Naive thymus-derived CD4-positive, alpha-beta T cell (primary cell): ENCODE measurements around the gene COPE. TPM values are rescaled to one million over a fixed set of nuclear protein-coding genes. Genes with fewer than 3 reads are reported as not detected.

Experiments used
- ATAC-seq: fragments of 150-1000 bp; cut with Tn5 transposase; 2 replicates; pipeline ENCODE4 v1.10.0; 2021; ENCODE audit warnings: mild to moderate bottlenecking, moderate library complexity
- CTCF ChIA-PET: fragments of 350-600 bp; sonication (Branson Sonifier 250); formaldehyde crosslinking; loops from one replicate; lab custom pipeline; 2021; ENCODE audit warnings: antibody characterized with exemption; lab: Charles Lee
- POLR2A ChIA-PET: fragments of 350-600 bp; sonication (Branson Sonifier 250); formaldehyde crosslinking; loops from one replicate; lab custom pipeline; 2021; ENCODE audit warnings: antibody characterized with exemption, inconsistent platforms; lab: Charles Lee
- DNase-seq, 9 donors: peaks; one replicate each; pipeline versions ENCODE4 v3.0.0 to v3.0.0-alpha.2; 2020 to 2022; ENCODE audit warnings: mixed read lengths in 1 of 9
- H3K27ac ChIP-seq: one replicate; pipeline ENCODE4 v1.7.0; 2013; ENCODE audit warnings: mild to moderate bottlenecking, low read depth, low read length, moderate library complexity
- H3K27me3 ChIP-seq, 2 donors: one replicate each; pipeline ENCODE4 v1.7.0; 2013; ENCODE audit warnings: low read length in 2 of 2, mild to moderate bottlenecking in 2 of 2, moderate library complexity in 2 of 2; ENCODE audit not compliant: control insufficient read depth in 2 of 2, insufficient read depth in 2 of 2
- H3K36me3 ChIP-seq, 3 experiments: 1 replicate in 2 of 3; 2 replicates in 1 of 3; pipeline ENCODE4 v1.7.0; 2013; ENCODE audit warnings: low read length in 3 of 3, mild to moderate bottlenecking in 3 of 3, moderate library complexity in 1 of 3; ENCODE audit not compliant: insufficient read depth in 3 of 3, control insufficient read depth in 2 of 3
- H3K4me1 ChIP-seq, 2 donors: one replicate each; pipeline ENCODE4 v1.7.0; 2013; ENCODE audit warnings: low read length in 2 of 2, mild to moderate bottlenecking in 2 of 2, moderate library complexity in 1 of 2; ENCODE audit not compliant: control insufficient read depth in 2 of 2, insufficient read depth in 2 of 2
- H3K4me3 ChIP-seq: 2 replicates; pipeline ENCODE4 v1.7.0; 2013; ENCODE audit warnings: mild to moderate bottlenecking, low read length
- H3K9me3 ChIP-seq, 3 experiments: 1 replicate in 2 of 3; 2 replicates in 1 of 3; pipeline ENCODE4 v1.7.0; 2013; ENCODE audit warnings: low read length in 3 of 3; ENCODE audit not compliant: control insufficient read depth in 2 of 3
- H3K27ac Mint-ChIP-seq, 9 donors: one replicate each; pipeline ENCODE4 v1.8.0; 2020 to 2022; ENCODE audit warnings: mixed read lengths in 9 of 9, mild to moderate bottlenecking in 8 of 9, moderate library complexity in 5 of 9, inconsistent platforms in 2 of 9
- H3K27me3 Mint-ChIP-seq, 5 donors: one replicate each; pipeline ENCODE4 v1.8.0; 2021 to 2022; ENCODE audit warnings: mixed read lengths in 5 of 5, mild to moderate bottlenecking in 1 of 5
- H3K36me3 Mint-ChIP-seq, 5 donors: one replicate each; pipeline ENCODE4 v1.8.0; 2020 to 2022; ENCODE audit warnings: mixed read lengths in 5 of 5, mild to moderate bottlenecking in 3 of 5, inconsistent platforms in 1 of 5
- H3K4me1 Mint-ChIP-seq, 7 donors: one replicate each; pipeline ENCODE4 v1.8.0; 2020 to 2022; ENCODE audit warnings: mixed read lengths in 7 of 7, mild to moderate bottlenecking in 3 of 7, inconsistent platforms in 1 of 7
- H3K4me3 Mint-ChIP-seq, 10 donors: one replicate each; pipeline ENCODE4 v1.8.0; 2020 to 2022; ENCODE audit warnings: mild to moderate bottlenecking in 10 of 10, mixed read lengths in 10 of 10, moderate library complexity in 6 of 10, inconsistent platforms in 2 of 10
- H3K9me3 Mint-ChIP-seq, 11 donors: one replicate each; pipeline ENCODE4 v1.8.0; 2020 to 2022; ENCODE audit warnings: mixed read lengths in 11 of 11, mild to moderate bottlenecking in 4 of 11, inconsistent platforms in 1 of 11, moderate library complexity in 1 of 11
- intact Hi-C, 2 donors: fragments of 100-400 bp; cut with micrococcal nuclease; formaldehyde crosslinking; loops; one replicate each; pipeline ENCODE4 v1.15.1; 2023
- polyA plus RNA-seq, 2 donors: library from polyadenylated mRNA; unstranded; fragments of 300-500 nt; fragmentation: Illumina TruSeq; gene quantifications; one replicate each; pipeline ENCODE4 v1.2.3, GENCODE V29; 2021
- total RNA-seq, 6 experiments: library from RNA in 5 of 6; stranded (reverse) in 5 of 6; gene quantifications; 1 replicate in 5 of 6; 2 replicates in 1 of 6; pipeline ENCODE4 v1.2.3 and lab custom pipeline; 2021 to 2026

Gene COPE
- total and polyA plus RNA-seq, 7 experiments from 2014 or later = 124 to 283 (median 182) TPM

DNA sequence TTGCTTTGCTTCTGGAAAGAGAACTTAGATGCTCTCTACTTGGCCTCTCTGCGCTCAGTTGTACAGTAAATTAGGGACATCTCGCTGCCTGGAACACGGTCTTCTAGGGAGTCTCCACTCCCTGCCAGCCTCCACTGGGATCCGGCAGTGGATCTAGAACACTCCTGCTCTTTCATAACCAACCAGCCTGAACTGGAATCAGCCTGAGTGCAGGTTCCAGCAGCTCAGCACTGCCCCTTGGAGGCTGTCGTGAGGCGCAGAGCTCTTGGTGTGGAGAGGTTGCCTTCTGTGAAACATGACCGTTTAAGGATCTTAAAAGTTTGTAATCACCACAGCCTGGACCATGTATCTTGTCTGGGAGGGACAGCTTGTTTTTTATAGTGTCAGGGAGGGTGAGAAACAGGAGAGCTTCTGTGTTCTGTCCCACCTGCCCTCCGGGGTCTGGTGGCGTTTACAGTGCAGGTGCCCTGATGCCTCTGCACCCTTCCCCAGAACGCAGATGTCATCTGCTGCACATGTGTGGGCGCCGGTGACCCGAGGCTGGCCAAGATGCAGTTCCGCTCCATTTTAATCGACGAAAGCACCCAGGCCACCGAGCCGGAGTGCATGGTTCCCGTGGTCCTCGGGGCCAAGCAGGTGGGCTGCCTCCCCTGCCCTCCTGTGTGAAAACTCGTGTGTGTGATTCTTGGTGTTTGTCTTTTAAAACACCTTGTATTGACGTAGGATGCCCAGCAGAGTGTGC, 62.6 kb downstream of the COPE start:
- intact Hi-C loops = no loop called here
- ChIA-PET POLR2A (no interaction called here), CTCF (interaction anchor here (0.9 kb wide), 1 partner anchor 10 kb away, joined by 3 read pairs; no protein-coding TSS in a partner anchor)
- H3K9me3 Mint-ChIP-seq = no peaks in the 10 kb centered on the region
- Histone ChIP-seq H3K27ac (no peak overlapping the region), H3K4me3 (no peak overlapping the region), H3K27me3 (no peaks in the 10 kb centered on the region), H3K4me1 (no peaks in the 10 kb centered on the region), H3K9me3 (no peaks in the 10 kb centered on the region), H3K36me3 (peaks cover 22 to 100% (median 40%) of the 10 kb centered on the region in 3 experiments)
- DNase-seq = no peak
- H3K36me3 Mint-ChIP-seq = peaks cover 0 to 43% (median 6%) of the 10 kb centered on the region in 5 donors
- ATAC-seq = peak; percentile 22
- H3K4me1 Mint-ChIP-seq = no peaks in the 10 kb centered on the region
- no peaks in the 10 kb centered on the region for H3K27me3 Mint-ChIP-seq
- H3K27ac Mint-ChIP-seq = peak overlapping the region in 1 of 9 donors; percentile 38
- no peak overlapping the region for H3K4me3 Mint-ChIP-seq

- ChIA-PET POLR2A (interaction anchor here (0.7 kb wide), 1 partner anchor 200 kb away, joined by 5 read pairs; no protein-coding TSS in a partner anchor), CTCF (interaction anchor here (0.9 kb wide), 1 partner anchor 9 kb away, joined by 3 read pairs; no protein-coding TSS in a partner anchor)
- Mint-ChIP-seq H3K4me1 (no peaks in the 10 kb centered on the region), H3K27ac (no peak overlapping the region), H3K27me3 (no peaks in the 10 kb centered on the region), H3K36me3 (peaks cover 0 to 43% (median 5%) of the 10 kb centered on the region in 5 donors), H3K4me3 (no peak overlapping the region), H3K9me3 (no peaks in the 10 kb centered on the region)
- no peaks in the 10 kb centered on the region for H3K27me3 ChIP-seq
- no peaks in the 10 kb centered on the region for H3K4me1 ChIP-seq
- DNase-seq = no peak
- H3K36me3 ChIP-seq = peaks cover 18 to 100% (median 40%) of the 10 kb centered on the region in 3 experiments
- H3K4me3 ChIP-seq = no peak overlapping the region
- no peak for ATAC-seq
- intact Hi-C loops = no loop called here
- no peak overlapping the region for H3K27ac ChIP-seq
- H3K9me3 ChIP-seq = no peaks in the 10 kb centered on the region
Observed at GRCh38 chr19:18855647-18856384, 63.4 kb downstream of the COPE start.

GRCh38 chr19:18854982-18855381, 64.2 kb downstream of the COPE start:
- Histone ChIP-seq H3K9me3 (no peaks in the 10 kb centered on the region), H3K36me3 (peaks cover 18 to 100% (median 40%) of the 10 kb centered on the region in 3 experiments), H3K4me3 (no peak overlapping the region), H3K4me1 (no peaks in the 10 kb centered on the region), H3K27me3 (no peaks in the 10 kb centered on the region), H3K27ac (no peak overlapping the region)
- no peaks in the 10 kb centered on the region for H3K27me3 Mint-ChIP-seq
- ChIA-PET POLR2A (no interaction called here), CTCF (no interaction called here)
- ATAC-seq (no peak), DNase-seq (no peak)
- H3K36me3 Mint-ChIP-seq = peaks cover 0 to 39% (median 8%) of the 10 kb centered on the region in 5 donors
- intact Hi-C loops = no loop called here
- no peak overlapping the region for H3K4me3 Mint-ChIP-seq
- H3K9me3 Mint-ChIP-seq = no peaks in the 10 kb centered on the region
- H3K27ac Mint-ChIP-seq = no peak overlapping the region
- peaks cover 0 to 3% (median 0%) of the 10 kb centered on the region in 7 donors for H3K4me1 Mint-ChIP-seq

- no peaks in the 10 kb centered on the region for H3K9me3 ChIP-seq
- Mint-ChIP-seq H3K27me3 (no peaks in the 10 kb centered on the region), H3K36me3 (peaks cover 0 to 42% (median 11%) of the 10 kb centered on the region in 5 donors), H3K4me3 (no peak overlapping the region), H3K27ac (no peak overlapping the region), H3K9me3 (no peaks in the 10 kb centered on the region), H3K4me1 (peaks cover 0 to 8% (median 3%) of the 10 kb centered on the region in 7 donors)
- H3K27me3 ChIP-seq = no peaks in the 10 kb centered on the region
- ChIA-PET POLR2A (no interaction called here), CTCF (interaction anchor here (0.6 kb wide), 1 partner anchor 1318 kb away, joined by 4 read pairs; no protein-coding TSS in a partner anchor)
- ATAC-seq (no peak), DNase-seq (no peak)
- intact Hi-C loops = no loop called here
- peaks cover 21 to 100% (median 40%) of the 10 kb centered on the region in 3 experiments for H3K36me3 ChIP-seq
- H3K4me3 ChIP-seq = no peak overlapping the region
- H3K4me1 ChIP-seq = peaks cover 0 to 6% of the 10 kb centered on the region in 2 donors
- no peak overlapping the region for H3K27ac ChIP-seq
Observed at GRCh38 chr19:18853755-18854427, 65.3 kb downstream of the COPE start.

DNA sequence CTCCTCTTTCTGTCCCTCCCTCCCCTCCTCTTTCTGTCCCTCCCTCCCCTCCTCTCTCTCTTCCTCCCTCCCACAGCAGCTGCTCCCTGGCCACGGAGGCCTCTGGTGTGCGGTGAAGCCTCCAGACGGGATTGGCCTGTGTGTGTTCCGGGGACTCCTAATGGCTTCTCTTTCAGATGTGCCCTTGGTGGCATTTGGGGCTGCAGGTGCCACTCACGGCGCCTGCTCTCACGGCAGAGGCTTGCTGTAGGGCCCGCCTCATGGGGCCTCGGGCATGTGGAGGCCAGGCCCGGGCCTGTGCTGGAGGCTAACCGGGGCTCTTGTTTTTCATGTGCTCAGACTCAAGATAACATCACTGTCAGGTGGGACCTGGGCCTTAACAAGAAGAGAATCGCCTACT, 66.5 kb downstream of the COPE start:
- H3K27ac ChIP-seq = no peak overlapping the region
- intact Hi-C loops = no loop called here
- H3K36me3 ChIP-seq = peaks cover 31 to 100% (median 43%) of the 10 kb centered on the region in 3 experiments
- no peaks in the 10 kb centered on the region for H3K27me3 ChIP-seq
- peaks cover 0 to 36% (median 10%) of the 10 kb centered on the region in 5 donors for H3K36me3 Mint-ChIP-seq
- CTCF ChIA-PET = interaction anchor here (0.8 kb wide), 1 partner anchor 188 kb away, joined by 3 read pairs; no protein-coding TSS in a partner anchor
- no peak overlapping the region for H3K27ac Mint-ChIP-seq
- no peaks in the 10 kb centered on the region for H3K27me3 Mint-ChIP-seq
- no peak overlapping the region for H3K4me3 Mint-ChIP-seq
- H3K9me3 Mint-ChIP-seq = no peaks in the 10 kb centered on the region
- peaks cover 4 to 13% (median 11%) of the 10 kb centered on the region in 7 donors for H3K4me1 Mint-ChIP-seq
- H3K4me3 ChIP-seq = no peak overlapping the region
- POLR2A ChIA-PET = no interaction called here
- DNase-seq = no peak
- no peaks in the 10 kb centered on the region for H3K9me3 ChIP-seq
- H3K4me1 ChIP-seq = peaks cover 0 to 6% of the 10 kb centered on the region in 2 donors
- ATAC-seq = no peak

DNA sequence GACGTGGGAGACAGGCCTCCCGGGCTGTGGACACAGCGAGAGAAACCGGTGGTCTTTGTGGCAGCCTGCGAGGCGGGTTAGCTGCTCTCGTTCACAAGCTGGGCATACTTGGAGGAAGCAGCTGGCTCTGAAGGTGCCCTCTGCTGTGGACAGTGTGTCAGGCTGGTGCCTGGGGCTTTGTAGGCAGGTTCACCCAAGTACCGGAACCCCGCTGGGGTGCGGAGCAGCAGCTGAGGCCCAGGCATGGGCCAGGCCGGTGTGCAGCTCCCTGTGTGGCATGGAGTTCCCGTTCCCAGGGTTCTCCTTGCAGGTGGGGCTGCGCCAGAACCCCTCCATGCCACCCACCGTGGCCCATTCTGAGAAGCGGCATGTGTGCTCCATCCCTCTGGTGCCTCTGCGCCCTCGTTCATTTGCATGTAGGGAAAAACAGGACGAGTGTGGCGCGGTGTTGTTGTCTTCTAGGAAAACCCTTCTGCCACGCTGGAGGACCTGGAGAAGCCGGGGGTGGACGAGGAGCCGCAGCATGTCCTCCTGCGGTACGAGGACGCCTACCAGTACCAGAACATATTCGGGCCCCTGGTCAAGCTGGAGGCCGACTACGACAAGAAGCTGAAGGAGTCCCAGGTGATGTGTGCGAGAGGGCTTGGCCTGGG, 67.4 kb downstream of the COPE start:
- Mint-ChIP-seq H3K9me3 (no peaks in the 10 kb centered on the region), H3K4me1 (peaks cover 12 to 22% (median 17%) of the 10 kb centered on the region in 7 donors), H3K27me3 (no peaks in the 10 kb centered on the region), H3K36me3 (peaks cover 0 to 39% (median 10%) of the 10 kb centered on the region in 5 donors), H3K27ac (no peak overlapping the region), H3K4me3 (no peak overlapping the region)
- Histone ChIP-seq H3K27ac (no peak overlapping the region), H3K36me3 (peaks cover 31 to 95% (median 43%) of the 10 kb centered on the region in 3 experiments), H3K9me3 (no peaks in the 10 kb centered on the region), H3K4me3 (no peak overlapping the region), H3K27me3 (no peaks in the 10 kb centered on the region), H3K4me1 (peaks cover 4 to 6% of the 10 kb centered on the region in 2 donors)
- ATAC-seq = no peak
- POLR2A ChIA-PET = interaction anchor here (0.8 kb wide), 1 partner anchor 271 kb away, joined by 3 read pairs; no protein-coding TSS in a partner anchor
- intact Hi-C loops = no loop called here
- CTCF ChIA-PET = interaction anchor here (0.8 kb wide), 1 partner anchor 187 kb away, joined by 3 read pairs; no protein-coding TSS in a partner anchor
- DNase-seq = no peak
